ENCODE data around the gene RSPRY1.
"Not testable (repeated sequence)": the region's sequence is repeated elsewhere in the genome, so short reads cannot be mapped to it uniquely, and the experiment has no call there.

RSPRY1 gene

GRCh38 chr16:57271867-57272495 lies 85.9 kb downstream of the RSPRY1 start:
- no peak for DNase-seq (ENCODE audit: low read depth in 3 of 3)

DNA sequence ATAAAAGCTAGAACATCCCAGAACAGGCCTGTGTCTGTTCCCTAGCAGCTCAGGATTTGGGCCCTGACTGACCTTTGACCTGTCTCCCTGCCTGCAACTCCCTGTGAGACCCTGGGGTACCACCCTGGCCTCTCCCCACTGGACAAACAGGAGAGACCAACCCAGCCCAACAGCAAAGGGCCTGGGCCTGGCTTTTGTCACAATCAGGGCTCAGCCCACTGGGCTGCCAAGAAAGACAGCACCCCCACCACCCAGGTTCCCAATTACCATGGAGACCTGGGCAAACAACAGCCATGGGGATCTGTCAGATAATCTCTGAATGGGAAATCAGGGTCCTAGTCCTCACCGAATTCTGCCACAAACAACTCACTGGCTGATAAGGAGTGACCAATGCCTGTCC lies 87.2 kb downstream of the RSPRY1 start:
- no peak for DNase-seq (ENCODE audit: low read depth in 3 of 3)

- DNase-seq (ENCODE audit: low read depth in 3 of 3), result no peak
Measured at GRCh38 chr16:57273826-57274225, 87.7 kb downstream of the RSPRY1 start.

GRCh38 chr16:57275946-57276345 lies 89.8 kb downstream of the RSPRY1 start:
- DNase-seq (ENCODE audit: low read depth in 3 of 3), result not testable (repeated sequence)

GRCh38 chr16:57276596-57276995 lies 90.5 kb downstream of the RSPRY1 start:
- DNase-seq (ENCODE audit: low read depth in 3 of 3), result no peak

GRCh38 chr16:57277586-57277985 lies 91.5 kb downstream of the RSPRY1 start:
- DNase-seq (ENCODE audit: low read depth in 3 of 3), result peak in 1 of 3 donors; percentile 38

GRCh38 chr16:57278494-57278893 lies 92.4 kb downstream of the RSPRY1 start:
- DNase-seq (ENCODE audit: low read depth in 3 of 3), result no peak

DNA sequence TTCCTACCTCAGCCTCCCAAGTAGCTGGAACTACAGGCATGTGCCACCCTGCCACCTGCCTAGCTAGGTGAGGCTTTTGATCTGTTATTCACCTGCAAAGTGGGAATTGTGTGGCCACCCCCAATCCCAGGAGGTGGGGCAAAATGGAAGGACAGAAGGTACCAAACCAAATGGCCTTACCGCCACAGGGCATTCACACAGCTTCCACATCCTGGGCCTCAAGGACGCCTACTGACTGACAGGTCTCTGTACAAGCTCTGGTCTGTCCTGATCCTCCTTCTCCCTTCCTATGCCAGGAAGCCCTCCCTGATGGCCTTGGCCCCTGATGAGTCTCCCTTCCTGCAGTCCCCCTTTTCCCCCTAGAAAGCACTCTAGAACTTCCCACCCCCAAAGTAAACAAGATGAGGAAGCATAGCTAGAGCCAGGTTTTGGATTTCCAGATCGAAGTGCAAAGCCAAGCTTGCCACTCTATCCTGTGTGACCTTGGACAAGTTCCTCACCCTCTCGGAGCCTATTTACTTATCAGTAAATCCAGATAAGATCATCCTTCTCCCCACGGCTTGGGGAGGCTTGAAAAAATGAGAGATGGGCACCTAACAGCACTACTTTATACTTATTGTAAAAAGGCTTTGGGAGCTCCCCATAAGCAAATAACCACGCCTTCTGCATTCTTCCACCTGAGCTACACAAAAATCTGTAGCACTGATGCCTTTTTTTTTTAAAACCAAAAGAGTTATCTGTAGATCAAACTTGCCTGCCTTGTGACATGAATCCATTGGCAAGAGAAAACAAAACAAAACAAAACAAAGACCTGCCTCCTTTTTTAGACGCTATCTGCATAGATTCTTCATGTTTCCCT lies 93.9 kb downstream of the RSPRY1 start:
- DNase-seq (ENCODE audit: low read depth in 3 of 3), result no peak

- no peak for DNase-seq (ENCODE audit: low read depth in 3 of 3)
Measured at GRCh38 chr16:57281791-57282190, 95.7 kb downstream of the RSPRY1 start.

- no peak for DNase-seq (ENCODE audit: low read depth in 3 of 3)
Measured at GRCh38 chr16:57282510-57283213, 96.5 kb downstream of the RSPRY1 start.

- no peak for DNase-seq (ENCODE audit: low read depth in 3 of 3)
Measured at GRCh38 chr16:57283214-57283958, 97.3 kb downstream of the RSPRY1 start.

GRCh38 chr16:57283959-57284208 lies 97.8 kb downstream of the RSPRY1 start:
- no peak for DNase-seq (ENCODE audit: low read depth in 3 of 3)

- peak in 1 of 3 donors; percentile 23 for DNase-seq (ENCODE audit: low read depth in 3 of 3)
Measured at GRCh38 chr16:57284209-57284951, 98.3 kb downstream of the RSPRY1 start, which contains the start of gene PLLP. Gene PLLP (minus strand): TSS chr16:57284672. CDS start chr16:57284540, 132 bp downstream.

DNA sequence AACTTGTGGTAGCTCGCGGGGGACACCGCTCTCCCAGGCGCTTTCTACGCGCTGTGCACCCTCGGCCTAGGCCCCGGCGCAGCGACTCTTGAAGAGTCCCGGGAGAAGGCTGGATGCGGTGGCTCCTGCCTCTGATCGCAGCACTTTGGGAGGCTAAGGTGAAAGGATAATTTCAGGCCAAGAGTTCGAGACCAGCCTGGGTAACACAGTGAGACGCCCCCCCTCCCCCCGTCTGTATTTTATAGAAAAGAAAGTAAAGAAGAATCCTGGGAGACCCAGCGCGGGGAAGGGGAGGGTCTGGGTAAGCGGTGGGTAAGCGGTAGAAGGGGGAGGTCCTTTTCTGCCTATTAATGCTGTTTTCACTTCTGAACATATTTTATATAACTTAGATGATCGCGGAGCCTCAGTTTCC lies 98.8 kb downstream of the RSPRY1 start:
- DNase-seq (ENCODE audit: low read depth in 3 of 3), result no peak

- no peak for DNase-seq (ENCODE audit: low read depth in 3 of 3)
Measured at GRCh38 chr16:57285379-57285778, 99.2 kb downstream of the RSPRY1 start.

GRCh38 chr16:57289391-57290257 lies 103.5 kb downstream of the RSPRY1 start:
- DNase-seq (ENCODE audit: low read depth in 3 of 3), result no peak
